OCI-LY7 (cell line): ENCODE measurements around the gene PA2G4. TPM values are rescaled to one million over a fixed set of nuclear protein-coding genes. Genes with fewer than 3 reads are reported as not detected.

ENCODE experiments used
- BruUV-seq: library from RNA; stranded (reverse); fragments of 400-500 nt; replicated peaks from 2 replicates; lab custom pipeline; 2021; lab: Mats Ljungman, UMichigan
- CTCF ChIA-PET: fragments of 300-600 bp; sonication (Branson Sonifier 250); formaldehyde crosslinking; loops from one replicate; lab custom pipeline; 2022; ENCODE audit warnings: antibody characterized with exemption; ENCODE audit not compliant: unreplicated experiment; lab: Charles Lee
- POLR2A ChIA-PET: fragments of 300-600 bp; sonication (Branson Sonifier 250); formaldehyde crosslinking; loops from one replicate; lab custom pipeline; 2022; ENCODE audit warnings: antibody characterized with exemption; lab: Charles Lee
- DNase-seq: peaks from one replicate; pipeline ENCODE4 v3.0.0-alpha.2; 2015; ENCODE audit warnings: low spot score
- H2AFZ ChIP-seq: fragments of 200-600 bp; sonication (generic), shearing (Covaris generic); 2 replicates; pipeline ENCODE4 v1.6.1; 2014; ENCODE audit warnings: mild to moderate bottlenecking, antibody characterized with exemption, low read length, moderate library complexity
- H3K27ac ChIP-seq: fragments of 200-600 bp; sonication (generic); 2 replicates; pipeline ENCODE4 v1.5.1; 2014; ENCODE audit warnings: mixed run types, low read depth, mild to moderate bottlenecking, moderate library complexity, low read length, inconsistent platforms; ENCODE audit not compliant: poor library complexity, severe bottlenecking
- H3K36me3 ChIP-seq: fragments of 200-600 bp; sonication (generic); 2 replicates; pipeline ENCODE4 v1.6.1; 2014; ENCODE audit warnings: mild to moderate bottlenecking, antibody characterized with exemption, low read length, moderate library complexity, mixed read lengths; ENCODE audit not compliant: insufficient read depth
- H3K4me1 ChIP-seq: fragments of 200-600 bp; sonication (generic); 2 replicates; pipeline ENCODE4 v1.5.1; 2014; ENCODE audit warnings: mild to moderate bottlenecking, low read length; ENCODE audit not compliant: insufficient read depth, poor library complexity, severe bottlenecking
- H3K4me2 ChIP-seq: fragments of 200-600 bp; sonication (generic); 2 replicates; pipeline ENCODE4 v1.6.1; 2014; ENCODE audit warnings: mild to moderate bottlenecking, low read length
- H3K4me3 ChIP-seq: fragments of 200-600 bp; sonication (generic); 2 replicates; pipeline ENCODE4 v1.5.1; 2014; ENCODE audit warnings: mild to moderate bottlenecking, low read depth, low read length; ENCODE audit not compliant: poor library complexity, severe bottlenecking
- H3K79me2 ChIP-seq: fragments of 200-600 bp; sonication (generic); 2 replicates; pipeline ENCODE4 v1.6.1; 2016; ENCODE audit warnings: low read depth, mild to moderate bottlenecking, low read length, moderate library complexity, mixed read lengths; ENCODE audit not compliant: insufficient read depth
- H3K9me2 ChIP-seq: fragments of 200-600 bp; sonication (generic); 2 replicates; pipeline ENCODE4 v1.6.1; 2016; ENCODE audit warnings: mild to moderate bottlenecking, low read length, mixed read lengths; ENCODE audit not compliant: insufficient read depth
- H3K9me3 ChIP-seq: fragments of 200-600 bp; sonication (generic); 2 replicates; pipeline ENCODE4 v1.6.1; 2014; ENCODE audit warnings: mild to moderate bottlenecking, mixed run types, low read length, mixed read lengths
- H4K20me1 ChIP-seq: fragments of 200-600 bp; sonication (generic); 2 replicates; pipeline ENCODE4 v1.6.1; 2014; ENCODE audit warnings: mild to moderate bottlenecking, antibody characterized with exemption, low read length, moderate library complexity, mixed read lengths; ENCODE audit not compliant: insufficient read depth
- CTCF ChIP-seq: fragments of 200-600 bp; sonication (generic); conservative IDR thresholded peaks from 2 replicates; pipeline ENCODE4 v1.5.1; 2014; ENCODE audit warnings: mild to moderate bottlenecking, antibody characterized with exemption, low read length, moderate library complexity, mixed read lengths
- EZH2phosphoT487 ChIP-seq: fragments of 200-600 bp; sonication (generic); IDR thresholded peaks from 2 replicates; pipeline ENCODE4 v1.6.1; 2018; ENCODE audit warnings: low read depth, borderline replicate concordance, mild to moderate bottlenecking, mixed run types, antibody characterized with exemption, low read length, moderate library complexity, mixed read lengths
- intact Hi-C: fragments of 100-400 bp; cut with micrococcal nuclease; formaldehyde crosslinking; loops from one replicate; pipeline ENCODE4 v1.10.0; 2022; ENCODE audit not compliant: unreplicated experiment
- total RNA-seq, 2 experiments: library from RNA; depleted of rRNA in 1 of 2; stranded (reverse); fragments of >200 nt in 1 of 2; shearing (Covaris generic) in 1 of 2; gene quantifications; 2 replicates each; pipeline ENCODE4 v1.2.3, GENCODE V29; 2014 to 2022

PA2G4 gene
- total RNA-seq, 2 experiments from 2014 or later: 289 to 358 TPM

GRCh38 chr12:56079723-56080555, 24.4 kb upstream of the PA2G4 start, which contains the start of gene ERBB3:
ERBB3 (plus strand) TSS chr12:56080165; CDS start chr12:56080301, 136 bp downstream.
- no TSS peak for BruUV-seq

GRCh38 chr12:56080556-56081138, 23.7 kb upstream of the PA2G4 start:
- no peak for TF ChIP-seq EZH2phosphoT487
- TF ChIP-seq CTCF: no peak; the same call in 1 of the 2 replicates
- Histone ChIP-seq H3K9me2 (no peaks in the 10 kb centered on the region), H3K9me3 (no peaks in the 10 kb centered on the region), H3K4me2 (peak overlapping the region; percentile 87), H3K4me3 (peak overlapping the region; percentile 70), H3K27ac (no peak overlapping the region), H3K4me1 (peaks cover 16% of the 10 kb centered on the region), H4K20me1 (no peaks in the 10 kb centered on the region), H3K79me2 (no peaks in the 10 kb centered on the region), H2AFZ (peak overlapping the region; percentile 85; the same call in 1 of the 2 replicates), H3K36me3 (no peaks in the 10 kb centered on the region)
- BruUV-seq: no TSS peak
- POLR2A ChIA-PET: interaction anchor here (1.4 kb wide), 1 partner anchor 27 kb away, joined by 6 read pairs; no protein-coding TSS in a partner anchor
- CTCF ChIA-PET: interaction anchor here (0.6 kb wide), 2 partner anchors 98 to 246 kb away, joined by 3 to 8 read pairs; no protein-coding TSS in a partner anchor
- DNase-seq: peak; percentile 29
- intact Hi-C loops: no loop called here

More at GRCh38 chr12:56079723-56080555, 24.4 kb upstream of the PA2G4 start, which contains the start of gene ERBB3:
- intact Hi-C loops: no loop called here
- ChIA-PET CTCF (interaction anchor here (1.0 kb wide), 2 partner anchors 15 to 25 kb away, joined by 3 to 4 read pairs; no protein-coding TSS in a partner anchor), POLR2A (interaction anchor here (0.6 to 0.7 kb wide), 2 partner anchors 107 to 1582 kb away, joined by 3 to 4 read pairs; no protein-coding TSS in a partner anchor)
- TF ChIP-seq CTCF (no peak), EZH2phosphoT487 (no peak)
- H3K9me2 ChIP-seq: no peaks in the 10 kb centered on the region
- peak within 1 kb of the TSS; percentile 87 for H3K4me2 ChIP-seq
- peak within 1 kb of the TSS; percentile 85 for H2AFZ ChIP-seq
- H3K27ac ChIP-seq: no peak within 1 kb of the TSS
- H3K9me3 ChIP-seq: no peaks in the 10 kb centered on the region
- H3K4me3 ChIP-seq: peak within 1 kb of the TSS; percentile 70
- H4K20me1 ChIP-seq: no peaks in the 10 kb centered on the region
- peaks cover 16% of the 10 kb centered on the region for H3K4me1 ChIP-seq
- no peaks in the 10 kb centered on the region for H3K79me2 ChIP-seq
- no peaks in the 10 kb centered on the region for H3K36me3 ChIP-seq
- DNase-seq: peak; percentile 14
